Pancreas (tissue), 10 donors: ENCODE results near the gene ESM1. TPM values are rescaled to one million over a fixed set of nuclear protein-coding genes. Genes with fewer than 3 reads are reported as not detected.
A peak's percentile ranks its signal among the peaks of the same experiment; 100 is the strongest.

Experiments
- ATAC-seq, 4 donors: fragments of 200-7000 bp; cut with Tn5 transposase; one replicate each; pipeline versions ENCODE4 v1.8.0 to v1.9.1; 2020; ENCODE audit warnings: mild to moderate bottlenecking in 4 of 4, moderate library complexity in 4 of 4
- DNase-seq, 6 donors: peaks; one replicate each; pipeline ENCODE4 v3.0.0-alpha.2; 2020
- FAIRE-seq: peaks from 2 replicates; lab custom pipeline; 2012; peaks lifted over from hg19 to GRCh38; lab: Jason Lieb, UNC
- H3K27ac ChIP-seq, 4 donors: fragments of 200-600 bp; sonication (generic); 1 replicate in 3 of 4; 2 replicates in 1 of 4; pipeline versions ENCODE4 v1.5.0 to v1.8.0; 2020
- H3K27me3 ChIP-seq, 4 donors: fragments of 200-600 bp; one replicate each; pipeline ENCODE4 v1.8.0; 2021
- H3K36me3 ChIP-seq, 3 donors: fragments of 200-600 bp; sonication (generic) in 1 of 3; one replicate each; pipeline versions ENCODE4 v1.5.0 to v1.8.0; 2020 to 2021
- H3K4me1 ChIP-seq, 3 donors: fragments of 200-600 bp; one replicate each; pipeline ENCODE4 v1.8.0; 2021
- H3K4me3 ChIP-seq, 4 donors: fragments of 200-600 bp; sonication (generic) in 2 of 4; one replicate each; pipeline versions ENCODE4 v1.5.0 to v1.8.0; 2020 to 2021
- H3K9me3 ChIP-seq, 4 donors: fragments of 200-600 bp; one replicate each; pipeline ENCODE4 v1.8.0; 2021
- CTCF ChIP-seq, 4 donors: fragments of 200-600 bp; sonication (generic) in 3 of 4; IDR thresholded peaks; one replicate each; pipeline versions ENCODE4 v1.5.0 to v1.8.0; 2021; ENCODE audit warnings: antibody characterized with exemption in 4 of 4
- WGBS, 2 donors: extraction: QIAGEN DNeasy Blood & Tissue Kit; methylation state at CpG; one replicate each; pipeline ENCODE4 v1.1.7; 2013; 5-methylcytosine and 5-hydroxymethylcytosine counted together
- intact Hi-C, 3 donors: fragments of 100-400 bp; cut with DNase I; formaldehyde crosslinking; loops; one replicate each; pipeline versions ENCODE4 v1.11.1 to v1.14.2; 2022
- polyA plus RNA-seq, 2 donors: library from polyadenylated mRNA; stranded (reverse); fragments of 200-250 nt; gene quantifications; one replicate each; pipeline ENCODE4 v1.2.3, GENCODE V29; 2013
- total RNA-seq, 6 donors: library from RNA; stranded (reverse); fragmentation: NEBNext Ultra II Directional in 4 of 6; extraction: Animal tissue kit (Norgen Biotek cat#: 25700) in 4 of 6; gene quantifications; one replicate each; pipeline versions ENCODE4 v1.2.1 to v1.2.4, GENCODE V29; 2021 to 2023
- donor health status: healthy with polysubstance abuse.
- donor health status: DM: no; HTN: no; CAD: no; lungs with moderate emphysema.
- donor health status: DM: no; HTN: no; CAD: no.
- donor health status: control.
- donor health status: control.
- donor health status: Bipolar disorder and iron deficiency.
- donor health status: DM: yes; HTN: yes; CAD: no.
- donor health status: DM: no; HTN: no; CAD: no.
- donor health status: DM: no; HTN: no; CAD: no.
- donor health status: DM: yes; HTN: yes; CAD: no.

The ESM1 gene
- total and polyA plus RNA-seq, 8 donors: 0.08 to 1.0 (median 0.69) TPM; not detected in 2

- H3K36me3 ChIP-seq: no peaks in the 10 kb centered on the region
- H3K4me3 ChIP-seq: no peak overlapping the region
- H3K9me3 ChIP-seq: no peaks in the 10 kb centered on the region
- no peaks in the 10 kb centered on the region for H3K27me3 ChIP-seq
- peak in 1 of 4 donors; percentile 42 for ATAC-seq
- 36 to 45% methylated on average over 9 of the region's 9 CpGs for WGBS, 2 donors
- FAIRE-seq: no peak
- H3K4me1 ChIP-seq: no peaks in the 10 kb centered on the region
- peak overlapping the region in 1 of 4 donors; percentile 10 for H3K27ac ChIP-seq
- DNase-seq: no peak
- TF ChIP-seq CTCF (IDR thresholded peaks at IDR 0.05): no peak
- intact Hi-C loops: loop anchor here in 1 of 3 donors (10.0 kb wide), 1 partner anchor 203 kb away; no protein-coding TSS in a partner anchor
Observed at GRCh38 chr5:54942064-54942778, 43.2 kb downstream of the ESM1 start.

GRCh38 chr5:54936201-54936600 is 49.2 kb downstream of the ESM1 start:
- intact Hi-C loops: loop anchor here in 1 of 3 donors (10.0 kb wide), 1 partner anchor 209 kb away; no protein-coding TSS in a partner anchor
- no peak overlapping the region for H3K4me3 ChIP-seq
- ATAC-seq: no peak
- H3K36me3 ChIP-seq: no peaks in the 10 kb centered on the region
- no peak for TF ChIP-seq CTCF (IDR thresholded peaks at IDR 0.05)
- peaks cover 0 to 10% (median 0%) of the 10 kb centered on the region in 4 donors for H3K27me3 ChIP-seq
- H3K9me3 ChIP-seq: no peaks in the 10 kb centered on the region
- DNase-seq: no peak
- FAIRE-seq: no peak
- no peaks in the 10 kb centered on the region for H3K4me1 ChIP-seq
- 25 to 30% methylated on average over 5 of the region's 5 CpGs for WGBS, 2 donors
- H3K27ac ChIP-seq: no peak overlapping the region

- no peak overlapping the region for H3K4me3 ChIP-seq
- no peak overlapping the region for H3K27ac ChIP-seq
- FAIRE-seq (no peak), DNase-seq (no peak), ATAC-seq (no peak)
- WGBS, 2 donors: 59 to 61% methylated on average over 6 of the region's 6 CpGs
- intact Hi-C loops: loop anchor here in 1 of 3 donors (10.0 kb wide), 1 partner anchor 212 kb away; no protein-coding TSS in a partner anchor
- no peaks in the 10 kb centered on the region for H3K4me1 ChIP-seq
- no peaks in the 10 kb centered on the region for H3K36me3 ChIP-seq
- peaks cover 0 to 10% (median 0%) of the 10 kb centered on the region in 4 donors for H3K27me3 ChIP-seq
- no peaks in the 10 kb centered on the region for H3K9me3 ChIP-seq
- TF ChIP-seq CTCF (IDR thresholded peaks at IDR 0.05): no peak
Observed at GRCh38 chr5:54932789-54933188, 52.6 kb downstream of the ESM1 start.

GRCh38 chr5:54930736-54931135 is 54.7 kb downstream of the ESM1 start:
- Histone ChIP-seq H3K27me3 (peaks cover 0 to 10% (median 0%) of the 10 kb centered on the region in 4 donors), H3K27ac (no peak overlapping the region)
- no peak for FAIRE-seq

More at GRCh38 chr5:54930736-54931135, 54.7 kb downstream of the ESM1 start:
- Histone ChIP-seq H3K4me1 (no peaks in the 10 kb centered on the region), H3K36me3 (no peaks in the 10 kb centered on the region), H3K9me3 (no peaks in the 10 kb centered on the region), H3K4me3 (no peak overlapping the region)
- ATAC-seq (no peak), DNase-seq (no peak)
- no peak for TF ChIP-seq CTCF (IDR thresholded peaks at IDR 0.05)
- WGBS, 2 donors: 55 to 73% methylated on average over 2 of the region's 2 CpGs
- intact Hi-C loops: loop anchor here in 1 of 3 donors (10.0 kb wide), 1 partner anchor 214 kb away; no protein-coding TSS in a partner anchor

Other genes starting within 250 kb of the ESM1 start
- gene GZMK, start 38.7 kb upstream of the ESM1 start, total RNA-seq: under 1 TPM in 4 of 6 donors, not detected in 2; 0.20 to 0.34 (median 0.27) TPM
- gene GZMK, start 38.7 kb upstream of the ESM1 start, polyA plus RNA-seq: under 1 TPM; 0.28 to 0.30 TPM
- gene GZMA, start 117.1 kb upstream of the ESM1 start, total RNA-seq: 1 to 10 TPM in 1 of 6 donors, under 1 TPM in 4, not detected in 1; 0.16 to 1.5 (median 0.84) TPM
- gene GZMA, start 117.1 kb upstream of the ESM1 start, polyA plus RNA-seq: under 1 TPM; 0.42 to 0.91 TPM
- 10 to 100 TPM in 1 of 6 donors, 1 to 10 TPM in 5; 2.8 to 13.4 (median 6.9) TPM for gene GPX8, start 174.6 kb upstream of the ESM1 start, total RNA-seq
- gene GPX8, start 174.6 kb upstream of the ESM1 start, polyA plus RNA-seq: 1 to 10 TPM; 2.5 to 2.7 TPM
- not detected for gene CDC20B, start 187.6 kb upstream of the ESM1 start, total RNA-seq
- gene CDC20B, start 187.6 kb upstream of the ESM1 start, polyA plus RNA-seq: not detected
- 1 to 10 TPM in 1 of 6 donors, under 1 TPM in 5; 0.31 to 1.2 (median 0.57) TPM for gene MCIDAS, start 241.7 kb upstream of the ESM1 start, total RNA-seq
- gene MCIDAS, start 241.7 kb upstream of the ESM1 start, polyA plus RNA-seq: under 1 TPM; 0.16 to 0.76 TPM
- 10 to 100 TPM in 1 of 6 donors, 1 to 10 TPM in 5; 5.1 to 13.3 (median 7.6) TPM for gene CCNO, start 248.0 kb upstream of the ESM1 start, total RNA-seq
- gene CCNO, start 248.0 kb upstream of the ESM1 start, polyA plus RNA-seq: 10 to 100 TPM; 16.2 to 17.8 TPM